NT2/D1 (cell line): Measurements from ENCODE around the gene PHACTR3.

Experiments
- SUZ12 ChIP-seq: IDR thresholded peaks from 2 replicates; pipeline ENCODE4 v1.6.1; 2011; ENCODE audit not compliant: insufficient read length, insufficient read depth; ENCODE audit errors: extremely low read depth
- YY1 ChIP-seq: IDR thresholded peaks from 2 replicates; pipeline ENCODE4 v1.6.1; 2011; ENCODE audit not compliant: insufficient read length, insufficient read depth
- ZNF274 ChIP-seq: IDR thresholded peaks from 2 replicates; pipeline ENCODE4 v1.6.1; 2011; ENCODE audit warnings: mild to moderate bottlenecking, low read depth, low read length

- TF ChIP-seq ZNF274, result no peak
- no peak for TF ChIP-seq YY1
- TF ChIP-seq SUZ12, result no peak
Measured at GRCh38 chr20:59643615-59644061, 39.3 kb downstream of the PHACTR3 start.
